Naive thymus-derived CD4-positive, alpha-beta T cell (primary cell): ENCODE data around the gene IMPACT. TPM values are rescaled to one million over a fixed set of nuclear protein-coding genes. Genes with fewer than 3 reads are reported as not detected.

Experiments used
- ATAC-seq: fragments of 150-1000 bp; cut with Tn5 transposase; 2 replicates; pipeline ENCODE4 v1.10.0; 2021; ENCODE audit warnings: mild to moderate bottlenecking, moderate library complexity
- CTCF ChIA-PET: fragments of 350-600 bp; sonication (Branson Sonifier 250); formaldehyde crosslinking; loops from one replicate; lab custom pipeline; 2021; ENCODE audit warnings: antibody characterized with exemption; lab: Charles Lee
- POLR2A ChIA-PET: fragments of 350-600 bp; sonication (Branson Sonifier 250); formaldehyde crosslinking; loops from one replicate; lab custom pipeline; 2021; ENCODE audit warnings: antibody characterized with exemption, inconsistent platforms; lab: Charles Lee
- DNase-seq, 9 donors: peaks; one replicate each; pipeline versions ENCODE4 v3.0.0 to v3.0.0-alpha.2; 2020 to 2022; ENCODE audit warnings: mixed read lengths in 1 of 9
- H3K27ac ChIP-seq: one replicate; pipeline ENCODE4 v1.7.0; 2013; ENCODE audit warnings: mild to moderate bottlenecking, low read depth, low read length, moderate library complexity
- H3K27me3 ChIP-seq, 2 donors: one replicate each; pipeline ENCODE4 v1.7.0; 2013; ENCODE audit warnings: low read length in 2 of 2, mild to moderate bottlenecking in 2 of 2, moderate library complexity in 2 of 2; ENCODE audit not compliant: control insufficient read depth in 2 of 2, insufficient read depth in 2 of 2
- H3K36me3 ChIP-seq, 3 experiments: 1 replicate in 2 of 3; 2 replicates in 1 of 3; pipeline ENCODE4 v1.7.0; 2013; ENCODE audit warnings: low read length in 3 of 3, mild to moderate bottlenecking in 3 of 3, moderate library complexity in 1 of 3; ENCODE audit not compliant: insufficient read depth in 3 of 3, control insufficient read depth in 2 of 3
- H3K4me1 ChIP-seq, 2 donors: one replicate each; pipeline ENCODE4 v1.7.0; 2013; ENCODE audit warnings: low read length in 2 of 2, mild to moderate bottlenecking in 2 of 2, moderate library complexity in 1 of 2; ENCODE audit not compliant: control insufficient read depth in 2 of 2, insufficient read depth in 2 of 2
- H3K4me3 ChIP-seq: 2 replicates; pipeline ENCODE4 v1.7.0; 2013; ENCODE audit warnings: mild to moderate bottlenecking, low read length
- H3K9me3 ChIP-seq, 3 experiments: 1 replicate in 2 of 3; 2 replicates in 1 of 3; pipeline ENCODE4 v1.7.0; 2013; ENCODE audit warnings: low read length in 3 of 3; ENCODE audit not compliant: control insufficient read depth in 2 of 3
- H3K27ac Mint-ChIP-seq, 9 donors: one replicate each; pipeline ENCODE4 v1.8.0; 2020 to 2022; ENCODE audit warnings: mixed read lengths in 9 of 9, mild to moderate bottlenecking in 8 of 9, moderate library complexity in 5 of 9, inconsistent platforms in 2 of 9
- H3K27me3 Mint-ChIP-seq, 5 donors: one replicate each; pipeline ENCODE4 v1.8.0; 2021 to 2022; ENCODE audit warnings: mixed read lengths in 5 of 5, mild to moderate bottlenecking in 1 of 5
- H3K36me3 Mint-ChIP-seq, 5 donors: one replicate each; pipeline ENCODE4 v1.8.0; 2020 to 2022; ENCODE audit warnings: mixed read lengths in 5 of 5, mild to moderate bottlenecking in 3 of 5, inconsistent platforms in 1 of 5
- H3K4me1 Mint-ChIP-seq, 7 donors: one replicate each; pipeline ENCODE4 v1.8.0; 2020 to 2022; ENCODE audit warnings: mixed read lengths in 7 of 7, mild to moderate bottlenecking in 3 of 7, inconsistent platforms in 1 of 7
- H3K4me3 Mint-ChIP-seq, 10 donors: one replicate each; pipeline ENCODE4 v1.8.0; 2020 to 2022; ENCODE audit warnings: mild to moderate bottlenecking in 10 of 10, mixed read lengths in 10 of 10, moderate library complexity in 6 of 10, inconsistent platforms in 2 of 10
- H3K9me3 Mint-ChIP-seq, 11 donors: one replicate each; pipeline ENCODE4 v1.8.0; 2020 to 2022; ENCODE audit warnings: mixed read lengths in 11 of 11, mild to moderate bottlenecking in 4 of 11, inconsistent platforms in 1 of 11, moderate library complexity in 1 of 11
- intact Hi-C, 2 donors: fragments of 100-400 bp; cut with micrococcal nuclease; formaldehyde crosslinking; loops; one replicate each; pipeline ENCODE4 v1.15.1; 2023
- polyA plus RNA-seq, 2 donors: library from polyadenylated mRNA; unstranded; fragments of 300-500 nt; fragmentation: Illumina TruSeq; gene quantifications; one replicate each; pipeline ENCODE4 v1.2.3, GENCODE V29; 2021
- total RNA-seq, 6 experiments: library from RNA in 5 of 6; stranded (reverse) in 5 of 6; gene quantifications; 1 replicate in 5 of 6; 2 replicates in 1 of 6; pipeline ENCODE4 v1.2.3 and lab custom pipeline; 2021 to 2026

The IMPACT gene
- total and polyA plus RNA-seq, 7 experiments from 2014 or later: 7.8 to 21.1 (median 15.5) TPM

GRCh38 chr18:24428709-24429108 is 2.2 kb downstream of the IMPACT start:
- Mint-ChIP-seq H3K9me3 (peaks cover 2 to 19% (median 11%) of the 10 kb centered on the region in 11 donors), H3K36me3 (peaks cover 10 to 32% (median 30%) of the 10 kb centered on the region in 5 donors), H3K27ac (no peak overlapping the region), H3K27me3 (peaks cover 3 to 15% (median 12%) of the 10 kb centered on the region in 5 donors), H3K4me3 (peak overlapping the region in 4 of 10 donors; percentile 29 to 74 (median 37)), H3K4me1 (peaks cover 10 to 32% (median 25%) of the 10 kb centered on the region in 7 donors)
- CTCF ChIA-PET: interaction anchor here (0.7 to 0.9 kb wide), 2 partner anchors 68 to 1956 kb away, joined by 3 to 5 read pairs; no protein-coding TSS in a partner anchor
- ATAC-seq (no peak), DNase-seq (no peak)
- no peaks in the 10 kb centered on the region for H3K27me3 ChIP-seq
- POLR2A ChIA-PET: interaction anchor here (0.6 kb wide), 1 partner anchor 51 kb away, joined by 3 read pairs; no protein-coding TSS in a partner anchor
- peaks cover 6 to 11% of the 10 kb centered on the region in 2 donors for H3K4me1 ChIP-seq
- H3K36me3 ChIP-seq: no peaks in the 10 kb centered on the region
- no peaks in the 10 kb centered on the region for H3K9me3 ChIP-seq
- intact Hi-C loops: loop anchor here in 1 of 2 donors (10.0 kb wide), 1 partner anchor 1494 kb away; the partner anchor contains the start of gene RBBP8
- no peak overlapping the region for H3K27ac ChIP-seq
- no peak overlapping the region for H3K4me3 ChIP-seq

DNA sequence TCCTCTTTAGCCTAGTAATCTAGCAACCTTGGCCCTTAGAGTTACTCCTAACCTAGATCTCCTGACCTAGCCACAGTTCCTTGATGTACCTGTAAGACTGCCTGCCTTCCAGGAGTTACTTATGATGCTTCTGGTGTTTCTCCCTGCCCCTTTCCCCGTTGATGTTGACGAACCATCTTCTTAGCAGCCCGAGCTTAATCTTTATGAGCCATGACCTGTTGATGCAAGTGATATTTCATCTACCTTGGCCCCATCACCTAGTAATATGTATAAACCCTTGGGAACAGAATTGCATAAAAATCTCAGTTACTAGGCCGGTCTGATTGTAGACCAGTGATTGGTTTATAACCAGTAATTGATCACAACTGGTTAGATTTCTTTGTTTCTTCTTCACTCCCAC is 2.7 kb downstream of the IMPACT start:
- H3K27ac Mint-ChIP-seq: no peak overlapping the region
- DNase-seq: no peak
- H3K9me3 ChIP-seq: no peaks in the 10 kb centered on the region
- no peak overlapping the region for H3K4me3 Mint-ChIP-seq
- ChIA-PET POLR2A (no interaction called here), CTCF (no interaction called here)
- H3K27me3 Mint-ChIP-seq: peaks cover 0 to 12% (median 8%) of the 10 kb centered on the region in 5 donors
- no peaks in the 10 kb centered on the region for H3K27me3 ChIP-seq
- peaks cover 10 to 32% (median 25%) of the 10 kb centered on the region in 7 donors for H3K4me1 Mint-ChIP-seq
- no peak overlapping the region for H3K27ac ChIP-seq
- peaks cover 10 to 32% (median 30%) of the 10 kb centered on the region in 5 donors for H3K36me3 Mint-ChIP-seq
- intact Hi-C loops: loop anchor here in 1 of 2 donors (10.0 kb wide), 1 partner anchor 1494 kb away; the partner anchor contains the start of gene RBBP8
- peaks cover 6 to 11% of the 10 kb centered on the region in 2 donors for H3K4me1 ChIP-seq
- no peak for ATAC-seq
- peaks cover 0 to 17% (median 9%) of the 10 kb centered on the region in 11 donors for H3K9me3 Mint-ChIP-seq
- no peaks in the 10 kb centered on the region for H3K36me3 ChIP-seq
- H3K4me3 ChIP-seq: no peak overlapping the region

GRCh38 chr18:24432618-24433017 is 6.1 kb downstream of the IMPACT start:
- Histone ChIP-seq H3K9me3 (no peaks in the 10 kb centered on the region), H3K27ac (no peak overlapping the region), H3K36me3 (no peaks in the 10 kb centered on the region), H3K27me3 (no peaks in the 10 kb centered on the region), H3K4me3 (no peak overlapping the region), H3K4me1 (no peaks in the 10 kb centered on the region)
- H3K4me1 Mint-ChIP-seq: peaks cover 2 to 16% (median 11%) of the 10 kb centered on the region in 7 donors
- DNase-seq (no peak), ATAC-seq (no peak)
- ChIA-PET POLR2A (no interaction called here), CTCF (interaction anchor here (0.6 to 1.0 kb wide), 2 partner anchors 29 to 56 kb away, joined by 3 to 5 read pairs; no protein-coding TSS in a partner anchor)
- peak overlapping the region in 1 of 9 donors; percentile 2 for H3K27ac Mint-ChIP-seq
- H3K9me3 Mint-ChIP-seq: peaks cover 0 to 6% (median 0%) of the 10 kb centered on the region in 11 donors
- peaks cover 0 to 3% (median 0%) of the 10 kb centered on the region in 5 donors for H3K27me3 Mint-ChIP-seq
- intact Hi-C loops: no loop called here
- no peak overlapping the region for H3K4me3 Mint-ChIP-seq
- H3K36me3 Mint-ChIP-seq: peaks cover 10 to 39% (median 29%) of the 10 kb centered on the region in 5 donors

GRCh38 chr18:24436939-24437338 is 10.5 kb downstream of the IMPACT start:
- ChIA-PET POLR2A (interaction anchor here (0.6 kb wide), 1 partner anchor 38 kb away, joined by 3 read pairs; no protein-coding TSS in a partner anchor), CTCF (no interaction called here)
- intact Hi-C loops: no loop called here
- no peak overlapping the region for H3K4me3 Mint-ChIP-seq
- no peaks in the 10 kb centered on the region for H3K4me1 ChIP-seq
- H3K9me3 Mint-ChIP-seq: peaks cover 0 to 1% (median 0%) of the 10 kb centered on the region in 11 donors
- ATAC-seq: no peak
- H3K36me3 ChIP-seq: peaks cover 0 to 21% (median 0%) of the 10 kb centered on the region in 3 experiments
- H3K27ac ChIP-seq: no peak overlapping the region
- no peak overlapping the region for H3K4me3 ChIP-seq
- no peaks in the 10 kb centered on the region for H3K27me3 Mint-ChIP-seq
- no peaks in the 10 kb centered on the region for H3K27me3 ChIP-seq
- H3K4me1 Mint-ChIP-seq: peaks cover 0 to 7% (median 0%) of the 10 kb centered on the region in 7 donors
- H3K27ac Mint-ChIP-seq: peak overlapping the region in 1 of 9 donors; percentile 10
- H3K9me3 ChIP-seq: no peaks in the 10 kb centered on the region
- H3K36me3 Mint-ChIP-seq: peaks cover 17 to 58% (median 45%) of the 10 kb centered on the region in 5 donors
- no peak for DNase-seq

DNA sequence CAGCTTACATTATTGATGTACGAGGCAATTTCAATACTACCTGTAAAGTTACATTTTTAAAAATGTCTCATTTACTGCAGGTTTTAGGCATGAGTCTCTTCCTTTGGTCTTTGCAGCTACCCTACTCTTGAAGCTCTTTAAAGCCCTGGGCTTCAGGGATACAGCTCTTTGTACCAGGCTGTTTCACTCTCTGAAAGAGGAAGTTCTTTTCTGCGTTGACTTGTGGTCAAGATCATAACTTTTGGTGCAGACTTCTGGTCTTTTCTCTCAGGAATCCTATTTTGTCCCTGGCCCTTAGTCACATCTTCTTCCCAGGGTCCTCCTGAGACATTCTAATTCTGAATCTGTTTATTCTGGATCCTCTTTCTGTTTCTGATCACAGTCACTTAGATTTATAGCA is 17.4 kb downstream of the IMPACT start:
- H3K4me3 Mint-ChIP-seq: no peak overlapping the region
- POLR2A ChIA-PET: no interaction called here
- no peaks in the 10 kb centered on the region for H3K9me3 ChIP-seq
- peak overlapping the region in 1 of 9 donors; percentile 28 for H3K27ac Mint-ChIP-seq
- H3K4me1 ChIP-seq: no peaks in the 10 kb centered on the region
- DNase-seq (no peak), ATAC-seq (peak; percentile 31)
- peaks cover 9 to 59% (median 46%) of the 10 kb centered on the region in 5 donors for H3K36me3 Mint-ChIP-seq
- H3K27ac ChIP-seq: no peak overlapping the region
- H3K27me3 ChIP-seq: no peaks in the 10 kb centered on the region
- peaks cover 0 to 35% (median 0%) of the 10 kb centered on the region in 3 experiments for H3K36me3 ChIP-seq
- H3K9me3 Mint-ChIP-seq: peaks cover 0 to 1% (median 0%) of the 10 kb centered on the region in 11 donors
- CTCF ChIA-PET: no interaction called here
- H3K4me1 Mint-ChIP-seq: peaks cover 0 to 6% (median 0%) of the 10 kb centered on the region in 7 donors
- no peaks in the 10 kb centered on the region for H3K27me3 Mint-ChIP-seq
- intact Hi-C loops: no loop called here
- H3K4me3 ChIP-seq: no peak overlapping the region

DNA sequence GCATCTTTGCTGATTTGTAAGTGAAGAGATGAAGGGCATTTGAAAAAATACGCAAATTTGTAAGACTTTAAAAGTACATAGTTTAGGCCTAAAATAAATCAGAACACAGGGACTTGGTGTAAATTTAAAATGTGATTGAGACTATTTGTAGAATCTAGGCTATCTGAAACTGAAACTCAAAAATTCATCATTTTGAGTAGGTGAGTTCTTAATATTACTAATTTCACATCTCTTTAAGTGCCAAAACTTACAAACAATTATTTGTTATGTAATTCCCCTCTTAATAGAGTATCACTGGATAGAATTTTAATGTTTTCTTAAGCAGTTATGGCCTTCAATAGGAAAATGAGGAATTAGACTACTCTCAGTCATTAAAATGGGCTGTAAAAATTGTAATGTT is 20.0 kb downstream of the IMPACT start:
- Histone ChIP-seq H3K4me1 (no peaks in the 10 kb centered on the region), H3K4me3 (no peak overlapping the region), H3K9me3 (no peaks in the 10 kb centered on the region), H3K36me3 (peaks cover 0 to 43% (median 8%) of the 10 kb centered on the region in 3 experiments), H3K27ac (no peak overlapping the region), H3K27me3 (no peaks in the 10 kb centered on the region)
- H3K4me1 Mint-ChIP-seq: peaks cover 0 to 6% (median 0%) of the 10 kb centered on the region in 7 donors
- ChIA-PET CTCF (no interaction called here), POLR2A (no interaction called here)
- ATAC-seq: no peak
- no peak overlapping the region for H3K27ac Mint-ChIP-seq
- intact Hi-C loops: loop anchor here in 1 of 2 donors (5.0 kb wide), 1 partner anchor 41 kb away; no protein-coding TSS in a partner anchor
- H3K36me3 Mint-ChIP-seq: peaks cover 6 to 66% (median 47%) of the 10 kb centered on the region in 5 donors
- H3K9me3 Mint-ChIP-seq: peaks cover 0 to 1% (median 0%) of the 10 kb centered on the region in 11 donors
- no peaks in the 10 kb centered on the region for H3K27me3 Mint-ChIP-seq
- H3K4me3 Mint-ChIP-seq: no peak overlapping the region
- no peak for DNase-seq
